Stimulated activated CD4-positive, alpha-beta T cell treated with anti-CD3 and anti-CD28 coated beads, Interleukin-12 subunit alpha, Interleukin-12 subunit beta, amount 100 ng/mL, for 48 hours (primary cell): ENCODE data around the gene TENM3.

Source experiments
- DNase-seq, 3 donors: peaks; one replicate each; pipeline ENCODE4 v3.0.0-alpha.2; 2020; ENCODE audit warnings: low read depth in 2 of 3, low spot score in 1 of 3

The TENM3 gene

GRCh38 chr4:182604161-182604622, 361.0 kb downstream of the TENM3 start:
- no peak for DNase-seq

- DNase-seq: no peak
Observed at GRCh38 chr4:182604953-182605352, 361.8 kb downstream of the TENM3 start.

GRCh38 chr4:182608525-182608924, 365.3 kb downstream of the TENM3 start:
- DNase-seq: no peak

GRCh38 chr4:182616476-182616875, 373.3 kb downstream of the TENM3 start:
- DNase-seq: no peak

GRCh38 chr4:182619660-182620059, 376.5 kb downstream of the TENM3 start:
- DNase-seq: no peak

- no peak for DNase-seq
Observed at GRCh38 chr4:182620111-182620980, 377.1 kb downstream of the TENM3 start.

- DNase-seq: no peak
Observed at GRCh38 chr4:182624281-182624680, 381.1 kb downstream of the TENM3 start.

GRCh38 chr4:182625193-182625592, 382.0 kb downstream of the TENM3 start:
- no peak for DNase-seq

GRCh38 chr4:182627996-182628395, 384.8 kb downstream of the TENM3 start:
- no peak for DNase-seq

- no peak for DNase-seq
Observed at GRCh38 chr4:182628544-182628943, 385.3 kb downstream of the TENM3 start.

GRCh38 chr4:182629096-182629495, 385.9 kb downstream of the TENM3 start:
- DNase-seq: no peak

- no peak for DNase-seq
Observed at GRCh38 chr4:182640491-182640890, 397.3 kb downstream of the TENM3 start.

GRCh38 chr4:182640932-182641331, 397.7 kb downstream of the TENM3 start:
- DNase-seq: no peak

GRCh38 chr4:182642831-182643230, 399.6 kb downstream of the TENM3 start:
- DNase-seq: no peak

GRCh38 chr4:182643801-182644682, 400.8 kb downstream of the TENM3 start:
- DNase-seq: no peak

- DNase-seq: no peak
Observed at GRCh38 chr4:182644683-182645050, 401.5 kb downstream of the TENM3 start.

GRCh38 chr4:182645511-182645910, 402.3 kb downstream of the TENM3 start:
- no peak for DNase-seq

GRCh38 chr4:182647646-182648300, 404.6 kb downstream of the TENM3 start:
- DNase-seq: no peak

GRCh38 chr4:182648766-182649165, 405.6 kb downstream of the TENM3 start:
- no peak for DNase-seq

- DNase-seq: no peak
Observed at GRCh38 chr4:182649698-182650477, 406.7 kb downstream of the TENM3 start.

- DNase-seq: no peak
Observed at GRCh38 chr4:182653596-182653995, 410.4 kb downstream of the TENM3 start.
